ENCODE measurements around the gene PROC. TPM values are rescaled to one million over a fixed set of nuclear protein-coding genes. Genes with fewer than 3 reads are reported as not detected.
"Not testable (repeated sequence)": the region's sequence is repeated elsewhere in the genome, so short reads cannot be mapped to it uniquely, and the experiment has no call there.

Gene PROC
- total and polyA plus RNA-seq, 2 donors (not counting 1 experiment from before 2014, with no cell fraction given): not detected

DNA sequence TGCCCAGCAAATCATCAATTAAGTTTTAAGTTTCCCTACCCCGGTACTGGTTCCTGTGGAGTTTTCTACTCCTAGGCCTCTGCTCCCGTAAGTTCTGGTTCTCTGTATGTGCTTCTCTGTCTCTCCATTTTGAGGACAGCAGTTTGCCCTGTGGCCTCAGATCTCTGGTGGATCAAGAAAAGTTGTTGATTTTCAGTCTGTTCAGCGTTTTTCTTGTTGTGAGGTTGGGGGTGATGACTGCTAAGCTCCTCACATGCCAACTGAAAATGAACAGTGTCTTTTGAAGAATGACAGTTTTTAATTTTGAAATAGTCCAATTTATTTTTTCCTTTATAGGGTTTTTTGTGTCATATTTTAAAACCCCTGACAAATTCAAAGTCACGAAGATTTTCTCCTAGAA, 31.7 kb downstream of the PROC start:
- Histone ChIP-seq H3K9ac (ENCODE audit: insufficient read depth, low read length) (no peak overlapping the region), H4K20me1 (ENCODE audit: control insufficient read depth, extremely low read depth, insufficient read depth, low read length) (no peaks in the 10 kb centered on the region), H3K4me1 (ENCODE audit: control insufficient read depth, extremely low read depth, insufficient read depth, low read length) (no peaks in the 10 kb centered on the region), H3K9me3 (ENCODE audit: control insufficient read depth, insufficient read depth, low read depth, low read length) (no peaks in the 10 kb centered on the region), H3K4me3 (replicated peaks in 1 of 4; ENCODE audit: control extremely low read depth in 1 of 4, insufficient read depth in 1 of 4, low read depth in 3 of 4, low read length in 4 of 4) (no peak overlapping the region), H3K36me3 (ENCODE audit: control insufficient read depth, insufficient read depth, low read length) (no peaks in the 10 kb centered on the region), H3K79me2 (ENCODE audit: control insufficient read depth, insufficient read depth, low read length) (no peaks in the 10 kb centered on the region), H3K27ac (ENCODE audit: insufficient read depth, low read length) (no peak overlapping the region), H3K4me2 (ENCODE audit: extremely low read depth, insufficient read depth, low read length) (no peak overlapping the region), H3K27me3 (ENCODE audit: control insufficient read depth, insufficient read depth, low read length) (no peaks in the 10 kb centered on the region), H2AFZ (ENCODE audit: low read length) (no peak overlapping the region)
- TF ChIP-seq, protein P1, sequence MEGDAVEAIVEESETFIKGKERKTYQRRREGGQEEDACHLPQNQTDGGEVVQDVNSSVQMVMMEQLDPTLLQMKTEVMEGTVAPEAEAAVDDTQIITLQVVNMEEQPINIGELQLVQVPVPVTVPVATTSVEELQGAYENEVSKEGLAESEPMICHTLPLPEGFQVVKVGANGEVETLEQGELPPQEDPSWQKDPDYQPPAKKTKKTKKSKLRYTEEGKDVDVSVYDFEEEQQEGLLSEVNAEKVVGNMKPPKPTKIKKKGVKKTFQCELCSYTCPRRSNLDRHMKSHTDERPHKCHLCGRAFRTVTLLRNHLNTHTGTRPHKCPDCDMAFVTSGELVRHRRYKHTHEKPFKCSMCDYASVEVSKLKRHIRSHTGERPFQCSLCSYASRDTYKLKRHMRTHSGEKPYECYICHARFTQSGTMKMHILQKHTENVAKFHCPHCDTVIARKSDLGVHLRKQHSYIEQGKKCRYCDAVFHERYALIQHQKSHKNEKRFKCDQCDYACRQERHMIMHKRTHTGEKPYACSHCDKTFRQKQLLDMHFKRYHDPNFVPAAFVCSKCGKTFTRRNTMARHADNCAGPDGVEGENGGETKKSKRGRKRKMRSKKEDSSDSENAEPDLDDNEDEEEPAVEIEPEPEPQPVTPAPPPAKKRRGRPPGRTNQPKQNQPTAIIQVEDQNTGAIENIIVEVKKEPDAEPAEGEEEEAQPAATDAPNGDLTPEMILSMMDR (conservative IDR thresholded peaks at IDR 0.05 in 1 of 2, IDR thresholded peaks at IDR 0.05 in 1 of 2; ENCODE audit: low read depth in 1 of 2, low read length in 2 of 2): no peak
- TF ChIP-seq EZH2 (IDR thresholded peaks at IDR 0.05; ENCODE audit: low read length, missing control alignments): no peak
- no peak for DNase-seq (ENCODE audit: low read depth in 2 of 2)

DNA sequence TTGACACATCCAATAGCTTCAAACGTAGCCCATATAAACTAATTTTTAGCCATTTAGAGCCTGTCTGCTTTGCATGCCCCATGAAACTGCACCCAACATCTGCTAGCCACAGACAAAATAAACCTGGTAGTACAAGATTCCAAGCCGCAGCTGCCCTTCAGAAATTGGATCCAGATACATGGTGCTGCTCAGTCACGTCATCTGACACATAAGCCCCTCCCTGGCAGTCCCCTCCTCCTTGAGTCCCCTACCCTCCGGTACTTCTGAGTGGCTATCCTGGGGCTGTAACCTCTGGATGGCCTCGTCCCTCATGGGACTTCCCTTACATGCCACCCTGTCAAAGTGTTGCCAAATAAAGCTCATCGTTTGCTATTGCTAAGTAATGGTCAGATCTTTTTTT, 33.8 kb downstream of the PROC start:
- H3K4me2 ChIP-seq (ENCODE audit: extremely low read depth, insufficient read depth, low read length): no peak overlapping the region
- H3K4me3 ChIP-seq (replicated peaks in 1 of 4; ENCODE audit: control extremely low read depth in 1 of 4, insufficient read depth in 1 of 4, low read depth in 3 of 4, low read length in 4 of 4): no peak overlapping the region
- no peak overlapping the region for H3K9ac ChIP-seq (ENCODE audit: insufficient read depth, low read length)
- H3K36me3 ChIP-seq (ENCODE audit: control insufficient read depth, insufficient read depth, low read length): no peaks in the 10 kb centered on the region
- H3K27ac ChIP-seq (ENCODE audit: insufficient read depth, low read length): no peak overlapping the region
- no peaks in the 10 kb centered on the region for H3K9me3 ChIP-seq (ENCODE audit: control insufficient read depth, insufficient read depth, low read depth, low read length)
- DNase-seq (ENCODE audit: low read depth in 2 of 2): no peak
- H3K27me3 ChIP-seq (ENCODE audit: control insufficient read depth, insufficient read depth, low read length): no peaks in the 10 kb centered on the region
- H3K4me1 ChIP-seq (ENCODE audit: control insufficient read depth, extremely low read depth, insufficient read depth, low read length): no peaks in the 10 kb centered on the region
- H3K79me2 ChIP-seq (ENCODE audit: control insufficient read depth, insufficient read depth, low read length): no peaks in the 10 kb centered on the region
- no peaks in the 10 kb centered on the region for H4K20me1 ChIP-seq (ENCODE audit: control insufficient read depth, extremely low read depth, insufficient read depth, low read length)
- H2AFZ ChIP-seq (ENCODE audit: low read length): no peak overlapping the region
- no peak for TF ChIP-seq EZH2 (IDR thresholded peaks at IDR 0.05; ENCODE audit: low read length, missing control alignments)
- TF ChIP-seq, protein P1 (conservative IDR thresholded peaks at IDR 0.05 in 1 of 2, IDR thresholded peaks at IDR 0.05 in 1 of 2; ENCODE audit: low read depth in 1 of 2, low read length in 2 of 2): no peak

DNA sequence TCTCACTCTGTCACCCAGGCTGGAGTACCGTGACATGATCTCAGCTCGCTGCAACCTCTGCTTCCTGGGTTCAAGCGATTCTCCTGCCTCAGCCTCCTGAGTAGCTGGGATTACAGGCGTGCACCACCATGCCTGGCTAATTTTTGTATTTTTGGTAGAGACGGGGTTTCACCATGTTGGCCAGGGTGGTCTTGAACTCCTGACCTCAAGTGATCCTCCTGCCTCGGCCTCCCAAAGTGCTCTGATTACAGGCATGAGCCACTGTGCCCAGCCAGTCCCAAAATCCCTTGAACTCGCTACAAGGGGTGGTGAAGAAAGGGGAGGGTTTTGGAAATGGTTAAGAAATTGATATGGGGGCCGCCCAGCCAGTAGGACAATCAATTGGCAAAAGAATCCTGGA, 34.2 kb downstream of the PROC start:
- H3K9ac ChIP-seq (ENCODE audit: insufficient read depth, low read length); DNase-seq (ENCODE audit: low read depth in 2 of 2); H4K20me1 ChIP-seq (ENCODE audit: control insufficient read depth, extremely low read depth, insufficient read depth, low read length): not testable (repeated sequence)

More for the DNA sequence above, 34.2 kb downstream of the PROC start:
- not testable (repeated sequence) for H3K36me3 ChIP-seq (ENCODE audit: control insufficient read depth, insufficient read depth, low read length); H3K79me2 ChIP-seq (ENCODE audit: control insufficient read depth, insufficient read depth, low read length); H3K27me3 ChIP-seq (ENCODE audit: control insufficient read depth, insufficient read depth, low read length); H3K4me3 ChIP-seq (replicated peaks in 1 of 4; ENCODE audit: control extremely low read depth in 1 of 4, insufficient read depth in 1 of 4, low read depth in 3 of 4, low read length in 4 of 4); H2AFZ ChIP-seq (ENCODE audit: low read length); H3K27ac ChIP-seq (ENCODE audit: insufficient read depth, low read length); H3K4me1 ChIP-seq (ENCODE audit: control insufficient read depth, extremely low read depth, insufficient read depth, low read length); H3K4me2 ChIP-seq (ENCODE audit: extremely low read depth, insufficient read depth, low read length); H3K9me3 ChIP-seq (ENCODE audit: control insufficient read depth, insufficient read depth, low read depth, low read length)
